Tibial artery (tissue), 4 donors: Measurements from ENCODE around the gene TBX19.
"Not testable (repeated sequence)": the region's sequence is repeated elsewhere in the genome, so short reads cannot be mapped to it uniquely, and the experiment has no call there.

Source experiments
- DNase-seq, 2 donors: peaks; one replicate each; pipeline ENCODE4 v3.0.0-alpha.2; 2019
- H3K27ac ChIP-seq, 2 donors: fragments of 200-600 bp; sonication (generic) in 1 of 2; 1 replicate in 1 of 2; 2 replicates in 1 of 2; pipeline ENCODE4 v1.5.1; 2018 to 2019; ENCODE audit warnings: mild to moderate bottlenecking in 1 of 2
- H3K27me3 ChIP-seq, 2 donors: fragments of 200-600 bp; sonication (generic) in 1 of 2; one replicate each; pipeline versions ENCODE4 v1.5.1 to v1.6.0; 2016 to 2019
- H3K36me3 ChIP-seq, 3 donors: fragments of 200-600 bp; sonication (generic) in 2 of 3; one replicate each; pipeline ENCODE4 v1.5.1; 2016 to 2019; ENCODE audit warnings: mild to moderate bottlenecking in 2 of 3
- H3K4me1 ChIP-seq, 4 donors: fragments of 200-600 bp; sonication (generic) in 2 of 4; 1 replicate in 3 of 4; 2 replicates in 1 of 4; pipeline ENCODE4 v1.5.1; 2016 to 2019
- H3K4me3 ChIP-seq, 2 donors: fragments of 200-600 bp; sonication (generic) in 1 of 2; 1 replicate in 1 of 2; 2 replicates in 1 of 2; pipeline ENCODE4 v1.5.1; 2018 to 2019; ENCODE audit warnings: mild to moderate bottlenecking in 2 of 2
- H3K9me3 ChIP-seq, 3 donors: fragments of 200-600 bp; sonication (generic) in 1 of 3; one replicate each; pipeline ENCODE4 v1.5.1; 2016 to 2019
- CTCF ChIP-seq, 2 experiments: fragments of 200-600 bp in 1 of 2; fragments of 450-650 bp in 1 of 2; IDR thresholded peaks; one replicate each; pipeline ENCODE4 v1.5.1; 2017 to 2019; ENCODE audit warnings: antibody characterized with exemption in 2 of 2, mild to moderate bottlenecking in 1 of 2, moderate library complexity in 1 of 2
- intact Hi-C: fragments of 100-400 bp; cut with DNase I; formaldehyde crosslinking; loops from one replicate; pipeline ENCODE4 v1.15.0; 2023; ENCODE audit warnings: low total_unique reads

Gene TBX19

GRCh38 chr1:168347630-168348029 is 67.0 kb downstream of the TBX19 start:
- H3K4me3 ChIP-seq = peak overlapping the region in 1 of 2 donors; percentile 46
- no peak for TF ChIP-seq CTCF (IDR thresholded peaks at IDR 0.05)
- no peaks in the 10 kb centered on the region for H3K36me3 ChIP-seq
- H3K27ac ChIP-seq = no peak overlapping the region
- intact Hi-C loops = loop anchor here (10.0 kb wide), 1 partner anchor 227 kb away; the partner anchor contains the start of gene XCL1
- H3K27me3 ChIP-seq = no peaks in the 10 kb centered on the region
- peaks cover 0 to 6% (median 2%) of the 10 kb centered on the region in 4 donors for H3K4me1 ChIP-seq
- DNase-seq = no peak
- no peaks in the 10 kb centered on the region for H3K9me3 ChIP-seq

DNA sequence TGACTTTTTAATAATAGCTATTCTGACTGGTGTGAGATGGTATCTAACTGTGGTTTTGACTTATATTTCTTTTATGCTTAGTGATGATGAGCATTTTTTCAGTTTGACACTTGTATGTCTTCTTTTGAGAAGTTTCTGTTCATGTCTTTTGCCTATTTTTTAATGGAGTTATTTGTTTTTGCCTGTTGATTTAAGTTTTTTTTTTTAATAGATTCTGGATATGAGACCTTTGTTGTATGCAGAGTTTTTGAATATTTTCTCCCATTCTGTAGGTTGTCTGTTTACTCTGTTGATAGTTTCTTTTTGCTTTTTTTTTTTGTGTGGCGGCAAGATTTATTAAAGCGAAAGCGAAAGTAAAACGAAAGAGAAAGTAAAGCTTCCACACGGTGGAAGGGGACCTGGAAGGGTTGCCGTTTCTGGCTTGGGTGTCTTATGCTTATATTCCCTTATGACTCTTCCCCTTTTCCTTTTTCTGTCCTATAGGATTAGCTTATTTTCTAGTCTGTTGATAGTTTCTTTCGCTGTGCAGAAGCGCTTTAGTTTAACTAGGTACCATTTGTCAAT is 67.6 kb downstream of the TBX19 start:
- Histone ChIP-seq H3K9me3 (no peaks in the 10 kb centered on the region), H3K27ac (no peak overlapping the region), H3K36me3 (no peaks in the 10 kb centered on the region), H3K4me1 (peaks cover 0 to 2% (median 0%) of the 10 kb centered on the region in 4 donors), H3K4me3 (peak overlapping the region; percentile 44 to 46), H3K27me3 (no peaks in the 10 kb centered on the region)
- DNase-seq = no peak
- no peak for TF ChIP-seq CTCF (IDR thresholded peaks at IDR 0.05)
- intact Hi-C loops = loop anchor here (10.0 kb wide), 1 partner anchor 227 kb away; the partner anchor contains the start of gene XCL1

DNA sequence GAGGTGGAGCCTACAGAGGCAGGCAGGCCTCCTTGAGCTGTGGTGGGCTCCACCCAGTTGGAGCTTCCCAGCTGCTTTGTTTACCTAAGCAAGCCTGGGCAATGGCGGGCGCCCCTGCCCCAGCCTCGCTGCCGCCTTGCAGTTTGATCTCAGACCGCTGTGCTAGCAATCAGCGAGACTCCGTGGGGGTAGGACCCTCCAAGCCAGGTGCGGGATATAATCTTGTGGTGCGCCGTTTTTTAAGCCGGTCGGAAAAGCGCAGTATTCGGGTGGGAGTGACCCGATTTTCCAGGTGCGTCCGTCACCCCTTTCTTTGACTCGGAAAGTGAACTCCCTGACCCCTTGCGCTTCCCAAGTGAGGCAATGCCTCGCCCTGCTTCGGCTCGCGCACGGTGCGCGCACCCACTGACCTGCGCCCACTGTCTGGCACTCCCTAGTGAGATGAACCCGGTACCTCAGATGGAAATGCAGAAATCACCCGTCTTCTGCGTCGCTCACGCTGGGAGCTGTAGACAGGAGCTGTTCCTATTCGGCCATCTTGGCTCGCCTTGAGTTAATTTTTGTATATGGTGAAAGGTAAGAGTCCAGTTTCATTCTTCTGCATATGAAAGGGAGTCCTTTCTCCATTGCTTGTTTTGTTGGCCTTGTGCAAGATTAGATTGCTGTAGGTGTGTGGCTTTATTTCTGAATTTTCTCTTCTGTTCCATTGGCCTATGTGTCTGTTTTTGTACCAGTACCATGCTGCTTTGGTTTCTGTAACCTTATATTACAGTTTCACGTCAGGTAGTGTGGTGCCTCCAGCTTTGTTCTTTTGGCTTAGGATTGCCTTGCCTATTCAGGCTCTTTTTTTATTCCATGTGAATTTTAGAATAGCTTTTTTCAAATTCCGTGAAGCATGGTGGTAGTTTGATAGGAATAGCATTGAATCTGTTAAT is 73.9 kb downstream of the TBX19 start:
- intact Hi-C loops, H3K36me3 ChIP-seq, H3K9me3 ChIP-seq, H3K4me3 ChIP-seq, H3K4me1 ChIP-seq, H3K27ac ChIP-seq, H3K27me3 ChIP-seq, DNase-seq: not testable (repeated sequence)

DNA sequence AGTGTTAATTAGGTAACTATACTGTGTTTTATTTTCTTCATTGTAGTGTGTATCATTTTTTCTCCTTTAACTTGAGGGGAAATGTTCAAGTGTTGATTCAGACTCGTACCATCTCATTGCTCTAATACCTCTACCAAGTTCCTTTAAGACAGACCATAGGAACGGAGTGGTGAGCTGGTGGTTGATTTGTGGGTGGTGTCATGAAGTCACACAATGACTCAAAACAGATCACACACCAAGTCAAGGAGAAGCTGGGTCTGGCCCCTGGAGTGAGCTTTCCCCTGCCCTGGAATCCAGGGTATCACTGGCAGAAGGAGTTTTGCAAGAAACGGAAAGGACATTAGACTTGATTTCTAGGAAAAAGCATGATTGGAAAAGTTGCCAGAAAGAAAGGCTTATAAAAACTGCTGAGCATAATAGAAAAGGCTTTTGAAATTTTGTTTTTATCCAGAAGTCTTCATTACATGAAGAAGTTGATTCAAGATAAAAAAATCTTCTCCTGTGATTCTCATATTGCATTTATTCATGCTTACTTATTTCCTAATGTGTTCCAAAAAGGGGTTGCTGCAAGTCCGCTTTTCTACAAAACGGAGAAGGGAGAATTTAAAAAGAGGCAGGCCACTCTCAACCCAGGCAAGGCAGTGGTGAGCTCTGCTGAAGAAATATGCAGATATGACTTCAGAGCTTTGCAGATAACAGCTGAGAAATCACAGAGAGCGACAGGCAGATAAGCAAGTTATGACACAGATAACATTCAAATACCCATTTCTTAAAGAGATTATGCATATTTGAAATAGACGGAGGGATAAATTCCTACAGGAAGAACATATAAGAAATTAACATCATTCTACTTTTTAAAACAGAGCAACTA is 79.7 kb downstream of the TBX19 start:
- no peak for DNase-seq
- H3K4me1 ChIP-seq = no peaks in the 10 kb centered on the region
- H3K36me3 ChIP-seq = no peaks in the 10 kb centered on the region
- intact Hi-C loops = no loop called here
- H3K27ac ChIP-seq = no peak overlapping the region
- H3K27me3 ChIP-seq = no peaks in the 10 kb centered on the region
- no peak for TF ChIP-seq CTCF (IDR thresholded peaks at IDR 0.05)
- no peak overlapping the region for H3K4me3 ChIP-seq
- no peaks in the 10 kb centered on the region for H3K9me3 ChIP-seq

GRCh38 chr1:168361252-168361651 is 80.6 kb downstream of the TBX19 start:
- no peaks in the 10 kb centered on the region for H3K9me3 ChIP-seq
- no peaks in the 10 kb centered on the region for H3K36me3 ChIP-seq
- no peak for TF ChIP-seq CTCF (IDR thresholded peaks at IDR 0.05)
- intact Hi-C loops = no loop called here
- H3K27me3 ChIP-seq = no peaks in the 10 kb centered on the region
- DNase-seq = no peak
- no peak overlapping the region for H3K27ac ChIP-seq
- H3K4me3 ChIP-seq = no peak overlapping the region
- H3K4me1 ChIP-seq = no peaks in the 10 kb centered on the region
